T-cell (primary cell): Measurements from ENCODE around the gene C1orf141. TPM values are rescaled to one million over a fixed set of nuclear protein-coding genes. Genes with fewer than 3 reads are reported as not detected.

Source experiments
- ATAC-seq, 4 experiments: fragments of 200-7000 bp in 3 of 4; fragments of 150-1000 bp in 1 of 4; cut with Tn5 transposase; replicated peaks in 1 of 4; 1 replicate in 3 of 4; 2 replicates in 1 of 4; pipeline ENCODE4 v1.10.0; 2021; ENCODE audit warnings: moderate library complexity in 3 of 4, mild to moderate bottlenecking in 2 of 4, moderate number of reproducible peaks in 1 of 4
- CTCF ChIA-PET, 2 donors: fragments of 300-600 bp; sonication (Branson Sonifier 250); formaldehyde crosslinking; loops; one replicate each; lab custom pipeline; 2022; ENCODE audit warnings: antibody characterized with exemption in 2 of 2; lab: Charles Lee
- POLR2A ChIA-PET, 2 donors: fragments of 300-600 bp; sonication (Branson Sonifier 250); formaldehyde crosslinking; loops; one replicate each; lab custom pipeline; 2022; ENCODE audit warnings: antibody characterized with exemption in 2 of 2; lab: Charles Lee
- DNase-seq, 35 experiments: peaks; one replicate each; pipeline versions ENCODE4 v3.0.0 to v3.0.0-alpha.2; 2013 to 2023
- H3K27ac ChIP-seq: one replicate; pipeline ENCODE4 v1.5.1; 2013; ENCODE audit warnings: low read length
- H3K27me3 ChIP-seq, 2 experiments: replicated peaks in 1 of 2; 1 replicate in 1 of 2; 2 replicates in 1 of 2; pipeline versions ENCODE4 v1.6.1 to v1.7.0; 2013; ENCODE audit warnings: low read length in 1 of 2, mixed read lengths in 1 of 2; ENCODE audit not compliant: control insufficient read depth in 2 of 2, insufficient read depth in 2 of 2; ENCODE audit errors: extremely low read depth in 1 of 2
- H3K36me3 ChIP-seq, 2 donors: 1 replicate in 1 of 2; 2 replicates in 1 of 2; pipeline versions ENCODE4 v1.6.1 to v1.7.0; 2013; ENCODE audit warnings: low read length in 1 of 2; ENCODE audit not compliant: control insufficient read depth in 2 of 2, insufficient read depth in 1 of 2; ENCODE audit errors: extremely low read depth in 1 of 2
- H3K4me1 ChIP-seq, 2 experiments: 1 replicate in 1 of 2; 2 replicates in 1 of 2; pipeline versions ENCODE4 v1.6.1 to v1.7.0; 2013; ENCODE audit warnings: low read length in 2 of 2, mixed read lengths in 1 of 2; ENCODE audit not compliant: insufficient read depth in 2 of 2, control insufficient read depth in 1 of 2; ENCODE audit errors: extremely low read depth in 1 of 2
- H3K4me3 ChIP-seq, 2 donors: 1 replicate in 1 of 2; 2 replicates in 1 of 2; pipeline versions ENCODE4 v1.5.1 to v1.7.0; 2013; ENCODE audit warnings: mild to moderate bottlenecking in 2 of 2, low read length in 1 of 2, moderate library complexity in 1 of 2; ENCODE audit not compliant: control insufficient read depth in 1 of 2; ENCODE audit errors: extremely low read depth in 1 of 2
- H3K9me3 ChIP-seq: 2 replicates; pipeline ENCODE4 v1.7.0; 2013
- H3K27ac Mint-ChIP-seq, 2 donors: one replicate each; pipeline ENCODE4 v1.8.0; 2020 to 2021; ENCODE audit warnings: mild to moderate bottlenecking in 2 of 2, mixed read lengths in 2 of 2
- H3K27me3 Mint-ChIP-seq, 2 donors: one replicate each; pipeline ENCODE4 v1.8.0; 2021 to 2022; ENCODE audit warnings: mixed read lengths in 2 of 2
- H3K36me3 Mint-ChIP-seq: one replicate; pipeline ENCODE4 v1.8.0; 2021; ENCODE audit warnings: mixed read lengths
- H3K4me1 Mint-ChIP-seq, 3 donors: one replicate each; pipeline ENCODE4 v1.8.0; 2020 to 2022; ENCODE audit warnings: mixed read lengths in 3 of 3, mild to moderate bottlenecking in 1 of 3
- H3K4me3 Mint-ChIP-seq, 3 donors: one replicate each; pipeline ENCODE4 v1.8.0; 2020 to 2022; ENCODE audit warnings: mild to moderate bottlenecking in 3 of 3, mixed read lengths in 3 of 3, moderate library complexity in 3 of 3
- H3K9me3 Mint-ChIP-seq, 3 donors: one replicate each; pipeline ENCODE4 v1.8.0; 2020 to 2022; ENCODE audit warnings: mixed read lengths in 3 of 3
- WGBS: methylation state at CpG from one replicate; pipeline ENCODE4 v1.1.5; 2013; ENCODE audit warnings: missing lambda C conversion rate; ENCODE audit not compliant: insufficient coverage; 5-methylcytosine and 5-hydroxymethylcytosine counted together
- total RNA-seq, 35 experiments: library from RNA in 6 of 35; stranded (reverse) in 6 of 35; fragments of 120-200 nt in 1 of 35; gene quantifications; one replicate each; pipeline versions ENCODE4 v1.2.1 to v1.2.4 and lab custom pipeline; 2013 to 2026

The C1orf141 gene
- total RNA-seq, 5 donors from 2014 or later (not counting 1 experiment from before 2014, with no cell fraction given), result not detected

DNA sequence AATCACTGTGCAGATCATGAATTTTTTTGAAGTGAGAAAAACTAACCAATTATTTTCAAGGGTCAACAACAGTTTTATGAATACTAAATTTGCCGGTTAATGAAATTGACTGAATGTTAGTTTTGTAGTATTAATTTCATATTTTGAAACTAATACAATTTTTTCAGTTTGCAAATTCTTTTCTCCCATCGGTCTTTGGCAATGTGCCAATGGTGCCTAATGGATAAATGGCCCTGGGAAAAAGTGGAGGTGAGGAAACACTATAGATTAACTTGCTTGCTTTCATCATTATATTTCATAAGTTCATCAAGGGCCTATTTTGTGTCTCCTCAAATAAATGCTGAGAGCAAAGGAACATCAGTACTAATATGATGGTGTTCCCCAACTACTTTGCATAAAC, 4.1 kb downstream of the C1orf141 start:
- no peaks in the 10 kb centered on the region for H3K9me3 ChIP-seq
- no peaks in the 10 kb centered on the region for H3K36me3 ChIP-seq
- no peak for ATAC-seq
- peaks cover 10 to 16% (median 13%) of the 10 kb centered on the region in 3 donors for H3K4me1 Mint-ChIP-seq
- WGBS, result no CpG with 5 or more reads among the region's 2 CpGs
- ChIA-PET CTCF (interaction anchor here in 1 of 2 donors (0.6 kb wide), 1 partner anchor 11 kb away, joined by 3 read pairs; no protein-coding TSS in a partner anchor), POLR2A (no interaction called here)
- H3K27me3 Mint-ChIP-seq, result peaks cover 0 to 4% of the 10 kb centered on the region in 2 donors
- no peak overlapping the region for H3K4me3 ChIP-seq
- H3K27ac Mint-ChIP-seq, result no peak overlapping the region
- H3K36me3 Mint-ChIP-seq, result no peaks in the 10 kb centered on the region
- peaks cover 0 to 7% of the 10 kb centered on the region in 2 experiments for H3K27me3 ChIP-seq
- H3K9me3 Mint-ChIP-seq, result no peaks in the 10 kb centered on the region
- H3K4me3 Mint-ChIP-seq, result no peak overlapping the region
- no peak for DNase-seq
- H3K27ac ChIP-seq, result no peak overlapping the region
- peaks cover 0 to 7% of the 10 kb centered on the region in 2 experiments for H3K4me1 ChIP-seq

DNA sequence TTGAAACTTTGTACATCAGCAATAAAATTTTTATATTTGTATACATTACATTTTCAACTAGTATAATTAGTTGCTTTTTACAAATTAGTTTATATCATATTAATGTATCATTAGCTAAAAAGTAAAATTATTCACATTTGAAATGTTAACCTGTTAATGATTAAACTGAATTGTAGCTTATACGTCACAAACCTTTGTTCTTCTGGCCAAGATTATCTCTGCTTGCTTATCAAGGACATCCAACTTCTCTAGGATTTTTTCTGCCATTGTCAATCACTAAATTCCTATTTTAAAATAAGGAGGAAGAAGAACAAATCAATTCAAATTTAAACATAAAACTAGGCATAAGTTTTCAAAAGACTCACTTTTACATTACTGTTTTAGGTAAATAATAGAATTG, 7.8 kb downstream of the C1orf141 start:
- H3K4me1 Mint-ChIP-seq, result peaks cover 2 to 7% (median 6%) of the 10 kb centered on the region in 3 donors
- H3K27me3 ChIP-seq, result no peaks in the 10 kb centered on the region
- no peaks in the 10 kb centered on the region for H3K4me1 ChIP-seq
- no peak overlapping the region for H3K4me3 Mint-ChIP-seq
- no peak overlapping the region for H3K27ac Mint-ChIP-seq
- no peaks in the 10 kb centered on the region for H3K9me3 Mint-ChIP-seq
- POLR2A ChIA-PET, result no interaction called here
- DNase-seq (no peak), ATAC-seq (no peak)
- CTCF ChIA-PET, result interaction anchor here (0.8 to 1.6 kb wide), 4 partner anchors 17 to 84 kb away, joined by 3 to 4 read pairs (median 4); no protein-coding TSS in a partner anchor
- H3K36me3 ChIP-seq, result no peaks in the 10 kb centered on the region
- WGBS, result no CpG with 5 or more reads among the region's 1 CpG
- H3K9me3 ChIP-seq, result no peaks in the 10 kb centered on the region
- H3K27ac ChIP-seq, result no peak overlapping the region
- no peak overlapping the region for H3K4me3 ChIP-seq
- H3K27me3 Mint-ChIP-seq, result no peaks in the 10 kb centered on the region
- no peaks in the 10 kb centered on the region for H3K36me3 Mint-ChIP-seq

DNA sequence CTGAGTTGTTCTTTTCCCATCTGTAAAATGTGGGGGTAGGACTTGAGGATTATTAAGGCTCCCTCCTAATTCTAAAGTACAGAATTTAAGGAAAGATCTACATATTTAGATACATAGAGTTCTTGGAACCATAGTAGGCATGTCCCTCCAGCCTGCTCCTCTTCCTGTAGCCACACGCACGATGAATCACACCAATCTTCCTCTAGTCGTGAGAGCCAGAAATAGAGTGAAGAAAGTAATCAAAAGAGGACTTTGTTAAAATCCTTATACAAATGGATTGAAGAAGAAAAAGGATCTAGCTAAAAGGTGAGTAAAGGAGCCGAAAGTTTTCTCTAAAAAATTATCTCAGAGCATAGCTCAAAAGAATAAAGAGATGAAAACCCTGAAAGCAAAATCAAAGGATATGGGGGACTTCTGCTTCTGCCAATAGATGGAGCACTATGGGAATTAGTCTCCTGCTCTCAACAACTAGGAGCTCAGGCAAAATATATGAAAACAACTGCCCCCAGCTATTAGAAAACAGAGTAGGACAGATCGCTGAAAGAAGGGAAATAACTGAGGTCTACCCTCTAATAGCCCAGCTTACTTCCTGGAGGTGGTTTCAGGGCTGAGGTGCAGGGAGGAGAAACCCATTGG, 8.5 kb downstream of the C1orf141 start:
- Mint-ChIP-seq H3K27ac (no peak overlapping the region), H3K9me3 (no peaks in the 10 kb centered on the region), H3K4me1 (peaks cover 2 to 7% (median 6%) of the 10 kb centered on the region in 3 donors), H3K36me3 (no peaks in the 10 kb centered on the region), H3K27me3 (no peaks in the 10 kb centered on the region), H3K4me3 (no peak overlapping the region)
- POLR2A ChIA-PET, result no interaction called here
- H3K4me3 ChIP-seq, result no peak overlapping the region
- no peaks in the 10 kb centered on the region for H3K9me3 ChIP-seq
- H3K27ac ChIP-seq, result no peak overlapping the region
- no CpG with 5 or more reads among the region's 5 CpGs for WGBS
- H3K4me1 ChIP-seq, result no peaks in the 10 kb centered on the region
- no peaks in the 10 kb centered on the region for H3K27me3 ChIP-seq
- H3K36me3 ChIP-seq, result no peaks in the 10 kb centered on the region
- ATAC-seq (no peak), DNase-seq (no peak)
- CTCF ChIA-PET, result interaction anchor here (0.8 to 1.6 kb wide), 4 partner anchors 18 to 85 kb away, joined by 3 to 4 read pairs (median 4); no protein-coding TSS in a partner anchor

DNA sequence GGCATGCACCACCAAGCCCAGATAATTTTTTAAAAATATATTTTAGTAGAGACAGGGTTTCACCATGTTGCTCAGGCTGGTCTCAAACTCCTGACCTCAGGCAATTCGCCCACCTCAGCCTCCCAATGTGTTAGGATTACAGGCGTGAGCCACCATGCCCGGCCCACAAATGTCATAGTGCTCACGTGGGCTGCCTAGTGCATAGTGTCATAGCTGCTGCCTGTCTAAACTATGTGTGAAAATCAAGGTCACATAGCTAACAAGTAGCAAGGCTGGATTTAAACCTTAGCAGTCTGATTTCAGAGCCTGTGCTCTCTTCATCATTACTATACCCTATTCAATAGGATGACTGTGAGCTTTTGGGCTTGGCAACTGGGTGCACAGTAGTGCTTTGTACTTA, 10.3 kb downstream of the C1orf141 start:
- no peaks in the 10 kb centered on the region for H3K9me3 Mint-ChIP-seq
- no peaks in the 10 kb centered on the region for H3K27me3 ChIP-seq
- peaks cover 2 to 10% (median 6%) of the 10 kb centered on the region in 3 donors for H3K4me1 Mint-ChIP-seq
- no peaks in the 10 kb centered on the region for H3K9me3 ChIP-seq
- no peak overlapping the region for H3K27ac ChIP-seq
- H3K27me3 Mint-ChIP-seq, result no peaks in the 10 kb centered on the region
- ATAC-seq (no peak), DNase-seq (no peak)
- H3K36me3 Mint-ChIP-seq, result no peaks in the 10 kb centered on the region
- CTCF ChIA-PET, result interaction anchor here in 1 of 2 donors (1.1 kb wide), 1 partner anchor 12 kb away, joined by 3 read pairs; no protein-coding TSS in a partner anchor
- no peak overlapping the region for H3K4me3 Mint-ChIP-seq
- H3K36me3 ChIP-seq, result no peaks in the 10 kb centered on the region
- H3K4me3 ChIP-seq, result no peak overlapping the region
- no peaks in the 10 kb centered on the region for H3K4me1 ChIP-seq
- POLR2A ChIA-PET, result interaction anchor here in 1 of 2 donors (0.6 kb wide), 1 partner anchor 75 kb away, joined by 6 read pairs; no protein-coding TSS in a partner anchor
- 100% methylated on average over 4 of the region's 4 CpGs for WGBS
- no peak overlapping the region for H3K27ac Mint-ChIP-seq

DNA sequence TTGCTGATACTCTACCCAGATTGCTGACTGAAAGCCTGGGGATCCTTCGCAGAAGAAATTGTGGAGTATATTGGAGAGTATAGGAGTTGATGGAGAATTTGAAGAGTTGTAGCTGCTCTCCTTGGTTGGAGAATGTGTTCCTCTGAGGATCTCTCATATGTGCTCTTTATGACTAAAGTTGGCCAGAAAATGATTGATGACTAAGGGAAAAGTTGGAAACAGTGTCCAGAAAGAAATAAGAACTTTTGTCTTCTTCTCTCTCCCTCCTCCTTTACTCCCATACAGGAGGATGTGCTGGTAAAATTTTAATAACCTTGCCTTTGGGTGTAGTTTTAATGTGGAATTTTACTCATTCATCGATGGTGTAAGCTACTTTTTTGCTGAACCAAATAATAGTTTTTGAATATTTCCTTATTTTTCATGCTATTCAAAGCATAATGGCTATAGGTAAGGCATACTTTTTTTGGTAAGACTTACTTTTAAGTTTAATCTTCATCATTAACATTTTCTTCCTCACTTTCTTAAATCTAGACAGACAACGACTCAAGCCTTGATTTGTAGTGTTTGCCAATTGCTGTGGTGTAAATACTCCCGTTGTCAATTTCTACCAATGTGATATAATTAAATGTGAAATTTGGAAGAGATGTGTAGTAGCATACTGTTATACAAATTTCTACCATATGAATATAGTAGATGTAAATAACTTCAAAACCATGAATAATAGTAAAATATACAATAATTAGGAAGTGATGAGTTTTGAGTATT, 13.7 kb downstream of the C1orf141 start:
- Mint-ChIP-seq H3K27ac (no peak overlapping the region), H3K36me3 (no peaks in the 10 kb centered on the region), H3K4me3 (no peak overlapping the region), H3K9me3 (no peaks in the 10 kb centered on the region), H3K4me1 (peaks cover 11 to 16% (median 11%) of the 10 kb centered on the region in 3 donors), H3K27me3 (no peaks in the 10 kb centered on the region)
- H3K9me3 ChIP-seq, result no peaks in the 10 kb centered on the region
- no peaks in the 10 kb centered on the region for H3K36me3 ChIP-seq
- no peaks in the 10 kb centered on the region for H3K27me3 ChIP-seq
- no peak overlapping the region for H3K27ac ChIP-seq
- CTCF ChIA-PET, result no interaction called here
- ATAC-seq (no peak), DNase-seq (no peak)
- WGBS, result 100% methylated on average over 1 of the region's 4 CpGs
- POLR2A ChIA-PET, result no interaction called here
- H3K4me3 ChIP-seq, result no peak overlapping the region
- peaks cover 0 to 4% of the 10 kb centered on the region in 2 experiments for H3K4me1 ChIP-seq

DNA sequence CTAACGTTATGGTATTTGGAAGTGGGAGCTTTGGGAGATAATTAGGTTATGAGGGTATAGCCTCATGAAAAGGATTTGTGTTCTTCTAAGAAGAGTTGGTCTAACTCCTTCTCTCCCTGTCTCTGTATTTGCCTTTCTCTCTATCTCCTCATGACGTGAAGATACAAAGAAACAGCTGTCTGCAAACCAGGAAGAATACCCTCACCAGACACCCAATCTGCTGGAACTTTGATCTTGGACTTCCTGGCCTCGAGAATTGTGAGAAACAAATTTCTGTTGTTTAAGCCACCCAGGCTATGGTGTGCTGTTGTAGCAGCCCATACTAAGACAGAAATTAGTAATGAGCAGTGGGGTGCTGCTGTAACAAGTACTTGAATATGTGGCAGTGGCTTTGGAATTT, 16.1 kb downstream of the C1orf141 start:
- Mint-ChIP-seq H3K9me3 (peaks cover 4 to 7% (median 4%) of the 10 kb centered on the region in 3 donors), H3K4me1 (peaks cover 10 to 14% (median 11%) of the 10 kb centered on the region in 3 donors), H3K4me3 (no peak overlapping the region), H3K36me3 (peaks cover 3% of the 10 kb centered on the region), H3K27me3 (no peaks in the 10 kb centered on the region), H3K27ac (no peak overlapping the region)
- DNase-seq (no peak), ATAC-seq (no peak)
- POLR2A ChIA-PET, result no interaction called here
- H3K36me3 ChIP-seq, result no peaks in the 10 kb centered on the region
- no CpG with 5 or more reads among the region's 3 CpGs for WGBS
- no peaks in the 10 kb centered on the region for H3K27me3 ChIP-seq
- no peaks in the 10 kb centered on the region for H3K9me3 ChIP-seq
- H3K4me1 ChIP-seq, result peaks cover 0 to 4% of the 10 kb centered on the region in 2 experiments
- CTCF ChIA-PET, result no interaction called here
- H3K4me3 ChIP-seq, result no peak overlapping the region
- H3K27ac ChIP-seq, result no peak overlapping the region
